Activated T-helper 1 cell treated with anti-CD3 and anti-CD28 coated beads, Interleukin-12 subunit alpha, Interleukin-12 subunit beta, Interleukin-2, Interleukin-4 antibody, amounts not matched to agents 30 ng/mL and 10 ng/mL and 1 ng/mL, durations not matched to agents 14 hours and 24 hours and 36 hours (primary cell): ENCODE results near the gene DYSF. TPM values are rescaled to one million over a fixed set of nuclear protein-coding genes. Genes with fewer than 3 reads are reported as not detected.

Experiments used
- DNase-seq: peaks from one replicate; pipeline ENCODE4 v3.0.0; 2021; ENCODE audit warnings: low spot score
- H3K27ac Mint-ChIP-seq: one replicate; pipeline ENCODE4 v1.8.0; 2021; ENCODE audit warnings: mild to moderate bottlenecking, mixed read lengths
- H3K27me3 Mint-ChIP-seq: one replicate; pipeline ENCODE4 v1.8.0; 2022; ENCODE audit warnings: mild to moderate bottlenecking, moderate library complexity, mixed read lengths; ENCODE audit not compliant: insufficient read depth
- H3K36me3 Mint-ChIP-seq: one replicate; pipeline ENCODE4 v1.8.0; 2021; ENCODE audit warnings: low read depth, mixed read lengths
- H3K4me1 Mint-ChIP-seq: one replicate; pipeline ENCODE4 v1.8.0; 2021; ENCODE audit warnings: low read depth, mixed read lengths
- H3K4me3 Mint-ChIP-seq: one replicate; pipeline ENCODE4 v1.8.0; 2021; ENCODE audit warnings: mild to moderate bottlenecking, moderate library complexity, mixed read lengths
- H3K9me3 Mint-ChIP-seq: one replicate; pipeline ENCODE4 v1.8.0; 2021; ENCODE audit warnings: mixed read lengths
- intact Hi-C: fragments of 100-400 bp; cut with micrococcal nuclease; formaldehyde crosslinking; loops from one replicate; pipeline ENCODE4 v1.15.1; 2024
- total RNA-seq: library from RNA; stranded (reverse); gene quantifications from 2 replicates; pipeline ENCODE4 v1.2.3, GENCODE V29; 2022

The DYSF gene
- total RNA-seq, 1 donor from 2014 or later = not detected

DNA sequence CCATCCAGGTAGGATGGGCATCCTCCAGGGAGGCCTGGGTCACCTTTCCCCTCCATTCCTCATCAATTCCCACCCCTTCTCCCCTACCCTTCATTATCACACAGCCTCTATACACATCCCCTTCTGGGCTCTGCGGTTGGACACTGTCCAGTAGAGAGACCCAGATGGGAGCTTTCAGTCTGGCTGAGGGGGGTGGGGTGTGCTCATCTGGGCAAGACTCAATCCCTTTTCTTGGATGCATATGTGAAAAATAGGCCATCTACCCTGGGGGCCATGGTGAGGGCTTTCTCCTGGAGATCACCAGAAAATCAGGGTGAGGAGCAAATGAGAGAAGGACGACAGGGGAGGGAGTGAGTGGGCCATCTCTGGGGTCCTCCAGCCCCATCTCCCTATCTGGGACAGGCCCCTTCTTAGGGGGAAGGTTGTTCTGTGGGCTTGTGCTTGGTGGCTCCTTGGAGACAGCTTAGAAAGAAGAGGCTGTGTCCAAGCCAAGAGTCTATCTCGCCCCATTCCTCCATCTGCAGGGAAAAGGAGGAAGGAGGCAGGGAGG, 160.1 kb downstream of the DYSF start:
- DNase-seq = no peak
- Mint-ChIP-seq H3K36me3 (no peaks in the 10 kb centered on the region), H3K27ac (no peak overlapping the region), H3K27me3 (no peaks in the 10 kb centered on the region), H3K4me1 (no peaks in the 10 kb centered on the region), H3K9me3 (no peaks in the 10 kb centered on the region), H3K4me3 (no peak overlapping the region)
- intact Hi-C loops = no loop called here

DNA sequence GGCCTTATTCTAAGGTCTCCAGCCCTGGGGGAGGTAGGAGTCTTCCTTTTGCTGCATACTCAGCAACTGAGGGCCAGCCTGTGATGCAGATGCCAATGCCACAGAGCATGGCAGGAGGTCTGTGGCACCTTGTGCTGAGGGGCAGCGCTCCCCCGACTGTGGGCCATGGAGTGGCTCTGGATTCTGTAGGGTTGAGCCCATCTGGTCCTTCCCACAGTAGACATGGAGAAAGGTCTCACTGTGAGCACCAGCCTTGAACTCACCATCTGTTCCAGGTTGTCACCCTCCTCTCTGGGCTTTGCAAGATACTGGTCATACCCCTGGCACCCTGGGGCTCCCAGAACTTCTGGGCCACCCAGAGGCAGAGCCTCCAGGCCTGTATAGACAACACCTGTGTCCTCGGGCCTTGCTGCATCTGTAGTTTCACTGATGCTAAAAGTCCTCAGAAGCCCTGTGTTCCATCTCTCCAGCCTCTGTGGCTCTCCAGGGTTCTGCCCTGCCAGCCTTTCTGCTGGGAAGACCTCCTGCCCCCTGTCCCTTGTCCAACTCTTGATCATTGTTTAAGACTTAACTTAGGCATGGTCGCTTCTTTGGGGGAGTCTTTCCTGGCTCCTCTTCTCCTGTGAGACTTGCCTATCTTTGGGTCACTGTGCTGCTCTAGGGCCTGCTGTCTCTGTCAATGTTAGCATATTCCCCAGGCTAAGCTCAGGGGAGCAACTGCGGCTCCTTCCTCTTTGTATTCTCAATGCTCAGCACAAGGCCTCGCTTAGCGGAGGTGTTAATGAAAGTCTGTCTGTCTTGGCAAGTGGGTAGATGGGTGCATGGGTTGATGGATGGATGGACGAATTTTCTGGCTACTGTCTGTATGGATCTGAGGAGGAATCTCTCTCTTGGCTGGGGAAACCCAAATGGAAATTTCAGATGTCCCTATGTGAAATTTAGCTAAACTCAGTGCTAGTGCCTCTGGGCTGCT, 160.9 kb downstream of the DYSF start:
- intact Hi-C loops = no loop called here
- Mint-ChIP-seq H3K27ac (no peak overlapping the region), H3K9me3 (no peaks in the 10 kb centered on the region), H3K4me3 (no peak overlapping the region), H3K4me1 (no peaks in the 10 kb centered on the region), H3K36me3 (no peaks in the 10 kb centered on the region), H3K27me3 (no peaks in the 10 kb centered on the region)
- DNase-seq = no peak

DNA sequence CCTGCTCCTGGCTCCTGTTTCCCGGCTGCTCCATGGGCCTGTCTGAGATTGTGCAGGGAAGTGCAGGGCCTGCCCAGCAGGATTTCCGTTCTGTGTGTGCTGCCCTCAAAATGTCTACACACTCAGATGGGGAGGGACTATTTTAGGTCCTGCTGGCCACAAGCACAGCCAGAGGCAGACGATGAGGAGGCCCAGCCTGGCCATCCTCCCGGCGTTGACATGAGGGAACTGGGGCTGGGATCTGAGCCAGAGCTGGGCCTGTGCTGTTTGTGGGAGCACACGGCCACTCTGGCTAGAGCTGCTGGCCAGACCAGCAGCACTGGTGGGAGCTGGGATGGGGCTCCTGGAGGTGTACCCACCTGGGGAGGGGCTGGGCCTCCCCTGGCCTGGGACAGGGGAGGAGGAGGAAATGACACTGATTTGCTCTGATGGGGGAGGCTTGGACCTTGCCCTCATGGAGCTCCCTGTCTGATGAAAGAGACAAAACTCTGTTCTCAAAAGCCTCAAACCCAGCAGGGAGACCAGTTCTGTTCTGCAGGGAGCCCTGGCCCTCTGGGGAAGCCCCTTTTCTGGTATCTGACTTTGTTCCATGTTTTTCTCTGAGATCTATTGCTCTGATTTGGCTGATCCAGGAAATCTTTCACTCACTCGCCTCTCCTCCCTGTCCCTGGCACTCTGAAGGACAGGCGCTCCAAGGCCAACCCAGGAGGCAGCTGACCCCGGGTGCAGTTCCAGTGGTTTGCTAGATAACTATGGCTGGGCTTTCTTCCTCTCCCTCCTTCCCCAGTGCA, 161.8 kb downstream of the DYSF start:
- Mint-ChIP-seq H3K4me1 (no peaks in the 10 kb centered on the region), H3K27ac (no peak overlapping the region), H3K27me3 (no peaks in the 10 kb centered on the region), H3K9me3 (no peaks in the 10 kb centered on the region), H3K36me3 (no peaks in the 10 kb centered on the region), H3K4me3 (no peak overlapping the region)
- DNase-seq = no peak
- intact Hi-C loops = no loop called here

DNA sequence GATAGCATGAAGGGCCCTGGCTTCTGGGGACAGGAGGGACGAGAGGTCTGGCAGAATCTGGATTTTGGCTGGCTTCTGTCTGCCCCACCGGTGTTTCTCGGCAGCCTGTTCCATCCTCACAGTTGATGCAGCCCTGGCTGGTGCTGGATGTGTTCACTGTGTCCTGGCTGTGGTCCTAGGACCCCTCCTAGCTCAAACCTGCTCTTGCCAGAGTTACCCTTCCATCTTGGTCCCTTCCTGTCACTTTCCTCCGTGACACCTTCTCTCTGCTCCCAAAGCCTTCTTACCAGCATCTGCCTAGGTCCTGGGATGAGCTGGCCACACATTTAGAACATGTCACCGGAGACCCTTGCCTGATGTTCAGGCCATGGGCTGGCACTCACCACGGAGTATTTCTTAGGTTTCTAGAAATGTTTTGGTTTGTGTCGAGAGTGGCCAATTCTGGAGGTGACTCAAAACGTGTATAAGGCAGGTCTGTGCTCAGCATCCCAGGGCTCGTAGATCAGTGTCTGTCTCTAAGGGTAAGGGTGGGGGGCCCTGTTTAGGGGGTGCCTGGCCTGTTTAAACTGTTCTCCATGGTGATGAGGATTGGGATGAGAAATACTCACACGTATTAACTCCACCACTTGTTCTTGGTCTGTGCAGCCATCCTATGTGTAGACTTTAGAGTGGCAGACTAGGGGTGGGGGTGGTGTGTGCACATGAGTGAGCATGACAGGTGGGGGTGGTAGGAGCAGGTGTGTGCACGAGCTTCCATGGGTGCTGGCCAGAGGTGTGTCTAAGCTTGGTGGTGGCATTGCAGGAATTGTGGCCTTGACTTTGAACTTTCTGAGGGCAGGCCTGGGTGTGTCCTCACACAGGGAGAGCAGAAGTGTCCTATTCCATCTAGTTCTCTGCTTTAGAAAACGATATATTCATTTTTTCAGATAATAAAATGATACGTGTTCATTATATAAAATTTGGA, 162.7 kb downstream of the DYSF start:
- H3K9me3 Mint-ChIP-seq = no peaks in the 10 kb centered on the region
- no peak overlapping the region for H3K27ac Mint-ChIP-seq
- no peaks in the 10 kb centered on the region for H3K4me1 Mint-ChIP-seq
- intact Hi-C loops = no loop called here
- H3K4me3 Mint-ChIP-seq = no peak overlapping the region
- no peaks in the 10 kb centered on the region for H3K27me3 Mint-ChIP-seq
- no peaks in the 10 kb centered on the region for H3K36me3 Mint-ChIP-seq
- DNase-seq = no peak

DNA sequence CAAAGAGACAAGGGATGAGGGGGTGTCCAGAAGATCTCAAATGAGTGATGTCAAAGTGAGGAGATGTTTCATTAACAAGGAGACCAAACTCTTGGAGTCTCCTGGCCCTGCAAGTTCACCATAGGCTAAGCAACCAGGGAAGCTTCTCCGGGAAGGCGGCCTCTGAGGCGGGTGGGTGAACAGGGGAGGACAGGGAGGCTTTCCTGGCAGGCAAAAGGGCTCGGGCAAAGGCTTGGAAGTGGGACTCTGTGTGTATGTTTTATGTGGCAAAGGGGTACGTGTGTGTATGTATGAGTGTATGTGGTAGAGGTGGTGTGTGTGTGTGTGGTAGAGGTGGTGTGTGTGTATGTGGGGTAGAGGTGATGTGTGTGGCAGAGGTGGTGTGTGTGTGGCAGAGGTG, 163.9 kb downstream of the DYSF start:
- Mint-ChIP-seq H3K36me3 (no peaks in the 10 kb centered on the region), H3K4me1 (no peaks in the 10 kb centered on the region), H3K27ac (no peak overlapping the region), H3K9me3 (no peaks in the 10 kb centered on the region), H3K27me3 (no peaks in the 10 kb centered on the region), H3K4me3 (no peak overlapping the region)
- intact Hi-C loops = no loop called here
- no peak for DNase-seq

DNA sequence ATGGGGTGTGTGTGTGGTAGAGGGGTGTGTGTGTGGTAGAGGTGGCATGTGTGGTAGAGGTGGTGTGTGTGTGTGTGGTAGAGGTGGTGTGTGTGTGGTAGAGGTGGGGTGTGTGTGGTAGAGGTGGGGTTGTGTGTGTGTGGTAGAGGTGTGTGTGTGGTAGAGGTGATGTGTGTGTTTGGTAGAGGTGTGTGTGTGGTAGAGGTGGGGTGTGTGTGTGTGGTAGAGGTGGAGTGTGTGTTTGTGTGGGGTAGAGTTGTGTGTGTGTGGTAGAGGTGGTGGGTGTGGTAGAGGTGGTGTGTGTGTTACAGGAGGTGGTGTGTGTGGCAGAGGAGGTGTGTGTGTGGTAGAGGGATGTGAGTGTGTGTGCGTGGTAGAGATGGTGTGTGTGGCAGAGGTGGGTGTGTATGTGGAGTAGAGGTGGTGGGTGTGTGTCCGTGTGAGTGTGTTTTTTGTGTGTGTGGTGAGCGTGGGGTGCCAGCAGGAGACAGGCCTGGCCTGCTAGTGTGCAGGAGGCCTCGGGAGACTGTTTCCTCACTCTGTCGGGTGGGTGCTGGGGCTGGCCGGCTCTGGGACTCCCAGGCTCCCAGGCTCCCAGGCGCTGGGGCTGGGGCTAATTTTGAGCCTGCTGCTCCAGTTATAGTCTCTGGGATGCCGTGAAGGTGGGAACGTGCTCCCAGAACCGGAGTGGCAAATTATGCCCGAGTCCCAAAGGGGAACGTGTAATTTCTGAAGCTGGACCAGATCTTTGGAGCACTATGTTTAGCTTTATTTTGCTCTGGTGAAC, 165.2 kb downstream of the DYSF start:
- Mint-ChIP-seq H3K27me3 (no peaks in the 10 kb centered on the region), H3K9me3 (no peaks in the 10 kb centered on the region), H3K36me3 (no peaks in the 10 kb centered on the region), H3K4me3 (no peak overlapping the region), H3K27ac (no peak overlapping the region), H3K4me1 (no peaks in the 10 kb centered on the region)
- no peak for DNase-seq
- intact Hi-C loops = no loop called here

DNA sequence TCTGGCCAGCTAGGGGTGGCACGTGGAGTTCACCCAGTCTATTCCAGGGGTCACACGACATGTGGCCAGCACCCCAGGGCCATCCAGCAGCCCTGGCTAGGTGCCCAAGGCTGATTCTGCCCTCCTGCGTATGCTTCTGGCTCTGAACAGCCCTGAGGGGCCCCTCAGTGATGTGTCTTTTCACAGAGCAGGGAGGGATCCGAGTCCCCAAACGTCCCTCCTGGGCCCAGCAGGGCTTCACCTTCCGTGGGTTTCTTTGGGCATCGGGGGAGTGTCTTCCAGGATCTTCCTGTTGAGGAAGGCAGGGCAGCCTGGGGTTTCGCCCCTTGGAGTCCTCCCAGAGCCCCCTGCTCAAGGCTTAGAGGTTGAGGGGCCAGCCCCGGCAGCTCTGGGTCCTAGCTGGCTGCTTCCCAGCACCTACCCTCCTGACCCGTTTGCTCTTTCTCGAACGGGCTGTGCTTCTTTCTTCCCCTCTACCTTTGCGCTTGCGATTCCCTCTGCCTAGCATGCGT, 165.9 kb downstream of the DYSF start:
- Mint-ChIP-seq H3K4me1 (no peaks in the 10 kb centered on the region), H3K36me3 (no peaks in the 10 kb centered on the region), H3K27me3 (no peaks in the 10 kb centered on the region), H3K9me3 (no peaks in the 10 kb centered on the region), H3K4me3 (no peak overlapping the region), H3K27ac (no peak overlapping the region)
- intact Hi-C loops = no loop called here
- DNase-seq = no peak

DNA sequence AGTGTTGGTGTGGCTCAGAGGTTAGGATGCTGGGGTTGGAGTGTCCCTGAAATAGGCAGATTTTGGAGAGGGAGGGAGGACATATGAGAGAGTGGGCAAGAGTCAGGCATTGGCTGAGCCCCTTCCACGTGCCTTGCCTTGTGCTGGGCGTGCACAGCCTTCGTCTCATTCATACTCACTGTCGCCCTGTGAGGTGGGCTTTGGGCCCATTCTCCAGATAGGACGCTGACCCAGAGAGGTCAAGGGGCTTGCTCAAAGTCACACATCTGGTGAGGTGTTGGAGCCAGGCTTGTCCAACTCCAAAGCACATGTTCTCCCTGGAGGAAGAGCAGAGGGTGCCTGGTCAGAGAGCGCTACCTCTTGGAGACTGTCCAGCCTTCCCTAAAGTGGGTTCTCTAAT, 166.8 kb downstream of the DYSF start:
- Mint-ChIP-seq H3K27me3 (no peaks in the 10 kb centered on the region), H3K4me1 (no peaks in the 10 kb centered on the region), H3K36me3 (no peaks in the 10 kb centered on the region), H3K9me3 (no peaks in the 10 kb centered on the region), H3K4me3 (no peak overlapping the region), H3K27ac (no peak overlapping the region)
- intact Hi-C loops = no loop called here
- DNase-seq = no peak

DNA sequence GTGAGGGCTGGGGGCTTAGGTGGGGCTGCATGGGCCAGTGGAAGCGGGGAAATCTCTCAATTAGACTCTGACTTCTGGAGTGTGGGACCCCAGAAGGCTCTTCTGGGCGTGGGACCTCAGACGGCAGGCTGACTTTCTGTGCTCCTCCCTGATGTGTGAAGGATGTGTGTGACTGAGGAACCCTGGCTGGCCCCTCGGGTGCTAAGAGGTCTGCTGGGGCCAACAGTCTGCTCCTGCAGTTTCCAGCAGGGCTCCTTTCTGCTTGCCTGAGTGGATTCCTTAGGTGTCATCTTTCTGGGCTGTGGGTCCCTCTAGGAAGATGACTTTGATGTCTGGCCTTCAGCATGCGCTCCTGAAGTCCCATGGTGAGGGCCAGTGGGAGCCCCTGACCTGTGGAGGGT, 167.5 kb downstream of the DYSF start:
- H3K4me3 Mint-ChIP-seq = no peak overlapping the region
- H3K4me1 Mint-ChIP-seq = no peaks in the 10 kb centered on the region
- intact Hi-C loops = no loop called here
- H3K27ac Mint-ChIP-seq = no peak overlapping the region
- no peak for DNase-seq
- H3K36me3 Mint-ChIP-seq = no peaks in the 10 kb centered on the region
- H3K9me3 Mint-ChIP-seq = no peaks in the 10 kb centered on the region
- H3K27me3 Mint-ChIP-seq = no peaks in the 10 kb centered on the region

DNA sequence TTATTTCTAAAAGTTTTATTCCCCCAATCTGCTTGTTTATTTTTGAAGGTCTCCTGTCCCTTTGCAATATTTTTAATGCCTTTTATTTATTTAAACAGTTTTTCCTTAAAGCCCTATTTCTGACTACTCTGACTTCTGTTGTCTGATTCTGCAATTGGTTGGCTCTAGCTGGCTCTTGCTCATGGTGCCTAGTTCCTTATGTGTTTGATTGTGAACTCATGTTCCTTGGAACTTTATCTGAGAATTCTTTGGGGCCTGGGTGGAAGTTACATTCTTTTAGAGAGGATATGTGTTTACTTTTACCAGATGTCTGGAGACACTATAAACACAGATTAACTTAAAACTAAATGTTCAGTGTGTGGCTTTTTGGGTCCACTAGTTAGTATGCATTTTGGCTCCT, 175.9 kb downstream of the DYSF start:
- no peaks in the 10 kb centered on the region for H3K9me3 Mint-ChIP-seq
- H3K27ac Mint-ChIP-seq = no peak overlapping the region
- intact Hi-C loops = no loop called here
- H3K4me3 Mint-ChIP-seq = no peak overlapping the region
- H3K27me3 Mint-ChIP-seq = peaks cover 12% of the 10 kb centered on the region
- DNase-seq = no peak
- H3K36me3 Mint-ChIP-seq = no peaks in the 10 kb centered on the region
- H3K4me1 Mint-ChIP-seq = no peaks in the 10 kb centered on the region

DNA sequence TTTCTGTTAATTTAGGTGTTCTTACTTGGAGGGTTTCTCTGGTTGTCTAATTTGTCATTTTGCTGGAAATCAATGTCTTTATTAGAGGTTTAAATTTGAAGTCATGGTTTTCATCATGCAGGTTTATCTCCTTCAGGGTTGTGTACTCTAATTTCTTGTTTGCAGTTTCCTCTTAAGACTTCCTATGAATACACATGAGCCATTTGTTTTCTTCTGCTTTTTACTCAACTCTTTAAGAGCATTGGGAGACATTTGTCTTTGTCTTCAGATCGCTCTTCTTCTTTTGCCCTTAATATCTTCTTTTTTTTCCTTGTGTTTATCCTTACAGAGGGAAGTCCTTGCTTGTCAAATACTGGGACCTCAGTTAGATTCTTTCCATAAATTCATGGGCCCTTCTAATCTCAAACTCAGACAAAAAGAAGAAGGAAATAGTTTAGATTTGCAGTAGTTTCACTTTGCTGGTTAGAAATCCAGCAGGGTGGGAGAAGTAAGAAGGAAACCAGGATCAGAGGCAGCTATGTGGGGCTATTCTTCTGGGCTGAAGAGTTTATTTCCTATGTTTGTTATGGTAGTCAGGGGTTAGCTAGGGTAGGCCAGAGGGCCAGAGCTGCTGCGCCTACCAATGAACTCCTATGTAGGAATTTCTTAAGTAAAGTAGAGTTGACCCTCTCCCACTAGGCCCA, 176.6 kb downstream of the DYSF start:
- DNase-seq = no peak
- Mint-ChIP-seq H3K36me3 (no peaks in the 10 kb centered on the region), H3K27me3 (peaks cover 12% of the 10 kb centered on the region), H3K4me3 (no peak overlapping the region), H3K4me1 (no peaks in the 10 kb centered on the region), H3K9me3 (no peaks in the 10 kb centered on the region), H3K27ac (no peak overlapping the region)
- intact Hi-C loops = no loop called here
